ENCODE measurements around the gene ECHDC3.

The ECHDC3 gene

DNA sequence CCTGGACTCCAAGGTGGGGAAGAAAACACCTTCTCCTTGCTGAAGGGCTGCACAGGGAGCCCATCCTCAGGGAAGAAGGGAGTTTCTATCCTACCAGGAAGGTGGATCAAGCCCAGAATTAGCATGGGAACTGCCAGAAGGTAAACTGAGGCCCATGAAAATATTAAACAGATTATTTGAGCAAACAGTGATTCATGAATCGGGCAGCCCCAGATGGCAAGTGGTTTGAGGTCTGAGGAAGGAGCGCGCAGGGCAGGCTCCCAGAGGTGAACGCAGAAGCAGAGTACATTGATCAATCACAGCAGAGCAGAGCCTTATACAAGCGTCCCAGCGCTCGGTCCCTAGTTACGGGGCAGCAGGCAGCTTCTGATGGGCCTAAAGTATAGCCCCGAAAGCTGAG, 45.2 kb downstream of the ECHDC3 start:
- no peak for DNase-seq (ENCODE audit: low spot score)

DNA sequence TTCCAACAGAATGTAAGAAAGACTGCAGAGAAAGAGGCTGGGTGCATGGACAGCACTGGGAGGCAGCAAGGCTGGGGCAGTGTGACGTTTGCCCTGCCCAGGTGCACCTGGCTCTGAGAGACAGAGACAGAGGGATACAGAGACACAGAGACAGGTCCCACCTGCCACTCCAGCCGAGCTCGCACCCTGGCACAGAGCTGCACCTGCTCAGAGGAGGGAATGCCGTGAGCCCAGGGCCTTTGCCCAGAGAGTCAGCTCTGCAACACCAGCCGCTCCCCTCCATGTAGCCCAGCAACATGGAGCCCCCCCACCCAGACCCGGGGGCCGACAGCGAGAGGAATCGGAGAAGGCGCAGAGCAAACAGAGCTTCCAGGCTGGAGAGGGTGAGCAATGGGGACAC, 45.7 kb downstream of the ECHDC3 start:
- no peak for DNase-seq (ENCODE audit: low spot score)

DNA sequence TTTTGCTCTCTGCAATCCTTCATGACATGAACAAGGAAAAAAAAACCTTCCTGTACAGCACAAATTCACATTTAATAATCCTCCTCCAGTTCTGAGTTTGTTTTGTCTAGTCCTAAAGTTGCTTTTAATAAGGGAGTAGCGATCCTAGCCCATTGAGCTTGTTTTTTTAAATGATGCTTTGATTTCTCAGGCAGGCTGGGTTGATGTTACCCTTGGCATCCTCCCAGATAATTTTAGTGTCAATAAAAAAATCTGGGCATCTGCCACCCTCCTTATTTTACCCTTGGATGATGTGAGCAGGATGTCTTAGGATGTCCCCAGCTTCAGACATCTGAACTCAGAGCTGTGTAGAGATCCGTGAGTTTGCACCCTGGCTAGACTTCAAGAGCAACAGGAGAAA, 47.1 kb downstream of the ECHDC3 start:
- DNase-seq (ENCODE audit: low spot score) = no peak

DNA sequence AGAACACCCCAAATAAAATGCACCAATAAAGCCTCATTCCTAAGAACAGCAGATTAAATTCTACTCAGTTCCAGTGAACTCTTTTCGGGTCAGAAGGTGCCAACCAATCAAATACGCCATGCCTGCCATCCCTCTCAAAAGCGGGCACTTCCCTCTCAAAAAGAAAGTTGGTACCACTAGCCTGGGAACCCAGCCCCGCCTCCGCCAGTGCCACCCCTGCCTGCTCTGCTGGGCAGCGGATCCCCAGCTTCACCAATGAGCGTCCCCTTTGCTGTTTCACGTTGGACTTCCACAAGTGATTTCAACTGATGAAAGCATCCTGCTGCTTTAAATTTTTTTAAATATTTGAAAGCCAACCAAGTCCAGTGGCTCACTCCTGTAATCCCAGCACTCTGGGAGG, 47.8 kb downstream of the ECHDC3 start:
- no peak for DNase-seq (ENCODE audit: low spot score)

DNA sequence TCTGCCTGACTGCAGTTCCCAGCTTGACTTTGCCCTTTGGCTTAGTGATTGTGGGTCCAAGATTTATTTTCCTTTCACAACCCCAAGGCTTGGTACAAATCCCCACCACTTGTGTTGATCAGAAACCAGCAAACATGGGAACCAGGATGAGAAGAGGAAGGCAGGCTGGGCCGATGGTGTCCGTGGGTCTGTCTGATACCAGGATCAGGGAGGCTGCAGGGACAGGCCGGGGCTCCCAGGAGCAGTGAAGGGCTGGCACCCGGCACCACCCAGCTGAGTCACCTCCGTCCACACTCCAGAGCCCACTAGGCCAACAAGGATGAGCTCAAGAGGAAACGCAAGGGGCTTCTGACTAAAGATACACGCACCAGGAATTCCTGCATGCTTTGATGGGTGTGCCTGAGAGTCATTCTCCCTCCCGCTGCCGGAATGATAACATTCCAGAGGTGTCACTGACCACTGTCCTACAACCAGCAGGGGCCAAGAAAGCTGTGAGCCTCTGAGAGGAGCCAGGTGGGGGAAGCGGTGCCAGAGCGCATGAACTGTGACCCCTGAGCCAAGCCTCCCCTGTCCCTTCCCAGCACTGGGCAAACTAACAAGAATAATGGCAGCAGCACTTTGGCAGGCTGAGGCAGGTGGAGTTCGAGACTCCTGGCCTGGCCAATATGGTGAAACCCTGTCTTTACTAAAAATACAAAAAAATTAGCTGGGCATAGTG, 51.7 kb downstream of the ECHDC3 start:
- no peak for DNase-seq (ENCODE audit: low spot score)

DNA sequence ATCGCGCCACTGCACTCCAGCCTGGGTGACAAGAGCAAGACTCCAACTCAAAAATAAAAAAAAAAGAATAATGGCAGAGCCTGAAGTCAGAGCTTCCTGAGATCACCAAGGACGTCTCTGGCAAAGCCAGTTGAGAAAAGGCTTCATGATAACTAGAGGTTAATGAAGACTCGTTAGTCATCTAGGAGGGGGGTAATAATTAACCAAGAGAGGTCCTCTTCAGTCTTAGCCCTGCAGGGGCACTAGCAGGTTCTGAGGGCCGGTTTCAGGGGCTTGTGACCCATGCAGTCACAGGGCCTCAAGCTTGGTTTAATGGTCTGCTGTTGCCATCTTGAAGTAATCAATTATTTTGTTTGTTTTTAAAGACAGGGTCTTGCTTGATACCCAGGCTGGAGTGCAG, 52.4 kb downstream of the ECHDC3 start:
- DNase-seq (ENCODE audit: low spot score) = no peak

DNA sequence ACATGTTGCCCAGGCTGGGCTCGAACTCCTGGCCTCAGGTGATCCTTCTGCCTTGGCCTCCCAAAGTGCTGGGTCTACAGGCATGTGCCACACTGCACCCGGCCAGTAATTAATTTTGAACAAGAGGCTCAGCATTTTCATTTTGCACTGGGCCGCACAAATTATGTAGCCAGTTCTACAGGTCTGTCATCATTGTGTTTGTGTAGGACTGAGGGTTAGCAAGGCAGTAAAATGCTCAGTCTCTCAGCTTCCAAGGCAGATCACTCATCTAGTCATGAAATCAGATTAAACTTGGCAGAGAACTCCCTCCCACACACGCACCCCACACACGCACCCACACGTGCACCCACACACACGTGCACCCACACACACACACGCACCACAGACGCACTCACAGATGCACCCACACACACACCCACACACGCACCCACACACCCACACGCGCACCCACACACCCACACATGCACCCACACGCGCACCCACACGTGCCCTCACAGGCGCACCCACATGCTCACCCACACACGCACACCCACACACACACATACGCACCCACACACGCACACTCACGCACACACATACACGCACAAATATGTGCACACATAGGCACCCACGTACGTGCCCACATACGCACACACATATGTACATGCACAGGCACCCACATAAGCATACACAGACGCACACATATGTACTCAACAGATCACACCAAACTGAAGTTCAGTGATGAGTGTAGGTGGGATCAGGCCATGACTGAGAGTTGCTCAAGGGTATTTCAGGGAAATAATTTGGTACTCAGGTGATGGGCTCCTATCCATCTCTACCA, 53.1 kb downstream of the ECHDC3 start:
- no peak for DNase-seq (ENCODE audit: low spot score)

DNA sequence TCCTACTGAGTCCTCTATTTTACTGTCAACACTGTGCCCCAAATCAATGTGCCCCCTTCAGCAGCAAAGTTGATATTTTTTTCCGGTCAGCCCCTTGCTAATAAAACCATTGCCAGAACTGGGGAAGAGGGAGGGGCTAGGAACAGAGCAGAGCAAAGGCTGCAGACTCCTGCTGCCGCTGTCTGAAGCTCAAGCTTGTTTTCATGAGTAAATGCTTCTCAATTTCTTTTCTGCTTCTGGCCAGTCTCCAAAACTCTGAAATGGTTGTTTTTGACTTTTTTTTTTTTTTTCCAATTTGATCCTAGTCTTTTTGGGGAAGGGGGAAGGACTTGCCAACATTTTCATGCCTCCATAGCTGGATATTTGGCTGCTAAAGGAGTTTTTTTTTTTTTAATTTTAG, 54.3 kb downstream of the ECHDC3 start:
- no peak for DNase-seq (ENCODE audit: low spot score)

DNA sequence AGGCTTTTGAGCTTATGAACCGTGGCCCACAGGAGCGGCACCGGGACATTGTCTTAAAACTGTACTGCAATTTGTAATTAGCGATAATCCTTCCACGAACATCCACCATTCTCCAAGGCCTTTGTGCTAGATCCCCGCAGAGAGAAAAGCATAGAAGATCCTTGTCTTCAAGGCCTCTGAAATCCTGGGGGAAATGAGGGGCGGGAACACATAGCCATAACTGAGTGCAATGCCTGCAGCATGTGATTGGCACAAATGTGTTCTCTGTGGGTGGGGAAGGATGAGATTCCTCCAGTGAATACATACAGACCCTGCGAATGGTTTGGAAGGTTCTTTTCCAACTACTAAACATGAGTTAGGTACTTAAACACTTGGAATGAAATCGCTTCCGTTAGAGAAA, 55.1 kb downstream of the ECHDC3 start:
- DNase-seq (ENCODE audit: low spot score) = no peak

DNA sequence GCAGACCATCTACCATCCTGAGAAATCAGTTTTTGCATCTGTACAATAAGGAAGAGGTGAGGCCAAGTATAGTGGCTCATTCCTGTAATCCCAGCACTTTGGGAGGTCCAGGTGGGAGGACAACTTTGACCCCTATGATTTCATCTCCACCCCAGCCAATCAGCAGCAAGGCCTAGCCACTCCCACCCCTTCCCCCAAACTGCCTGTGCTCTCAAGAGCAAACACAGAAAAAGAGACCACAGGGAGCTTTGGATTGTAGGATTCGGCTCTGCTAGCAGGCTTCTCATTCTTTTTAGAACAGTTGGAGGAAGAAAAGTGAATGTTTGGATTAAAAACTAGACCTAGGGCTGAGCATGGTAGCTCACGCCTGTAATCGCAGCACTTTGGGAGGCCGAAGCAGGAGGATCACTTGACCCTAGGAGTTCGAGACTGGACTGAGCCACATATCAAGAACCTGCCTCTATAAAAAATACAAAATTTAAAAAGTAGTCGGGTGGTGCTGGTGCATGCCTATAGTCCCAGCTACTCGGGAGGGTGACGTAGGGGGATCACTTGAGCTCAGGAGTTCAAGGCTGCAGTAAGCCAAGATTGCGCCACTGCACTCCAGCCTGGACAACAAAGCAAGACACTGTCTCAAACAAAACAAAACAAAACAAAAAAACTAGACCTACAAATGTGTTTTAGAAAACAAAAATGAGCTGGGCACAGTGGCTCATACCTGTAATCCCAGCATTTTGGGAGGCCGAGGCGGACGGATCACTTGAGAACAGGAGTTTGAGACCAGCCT, 55.9 kb downstream of the ECHDC3 start:
- no peak for DNase-seq (ENCODE audit: low spot score)

DNA sequence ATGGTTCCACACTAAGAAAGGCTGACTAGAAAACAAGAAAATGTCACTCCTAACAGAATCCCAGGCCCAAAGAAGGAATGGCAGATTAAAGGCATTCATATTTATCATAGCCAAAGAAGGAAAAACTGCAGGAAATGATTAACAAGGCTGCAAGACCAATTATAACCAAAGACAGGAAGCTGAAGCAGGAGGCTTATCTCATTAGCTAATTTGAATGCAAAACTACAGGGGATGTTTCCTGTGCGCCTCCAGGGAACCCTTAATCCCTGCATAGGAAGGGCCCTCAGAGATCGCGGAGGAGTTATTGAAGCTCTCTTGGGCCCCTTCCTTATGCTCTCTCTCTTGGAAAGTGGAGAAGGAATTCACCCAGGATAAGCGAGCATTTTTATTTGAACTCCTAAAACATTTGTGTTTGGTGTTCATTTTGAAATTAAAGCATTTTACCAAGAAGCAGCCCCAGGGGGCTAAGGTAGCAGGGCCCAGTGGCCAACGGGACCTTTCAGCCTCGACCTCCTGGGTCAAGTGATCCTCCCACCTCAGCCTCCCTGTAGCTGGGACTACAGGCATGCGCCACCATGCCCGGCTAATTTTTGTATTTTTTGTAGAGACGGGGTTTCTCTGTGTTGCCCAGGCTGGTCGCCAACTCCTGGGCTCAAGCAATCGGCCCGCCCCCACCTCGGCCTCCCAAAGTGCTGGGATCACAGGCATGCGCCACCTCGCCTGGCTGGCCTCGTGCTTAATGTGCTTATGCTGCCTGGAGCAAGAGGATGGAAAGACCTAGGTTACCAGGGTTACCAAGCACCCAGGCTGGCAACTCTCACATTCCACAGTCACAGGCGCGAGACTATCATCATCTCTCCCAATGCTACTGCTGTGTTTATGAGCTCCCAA, 56.9 kb downstream of the ECHDC3 start:
- DNase-seq (ENCODE audit: low spot score) = no peak

DNA sequence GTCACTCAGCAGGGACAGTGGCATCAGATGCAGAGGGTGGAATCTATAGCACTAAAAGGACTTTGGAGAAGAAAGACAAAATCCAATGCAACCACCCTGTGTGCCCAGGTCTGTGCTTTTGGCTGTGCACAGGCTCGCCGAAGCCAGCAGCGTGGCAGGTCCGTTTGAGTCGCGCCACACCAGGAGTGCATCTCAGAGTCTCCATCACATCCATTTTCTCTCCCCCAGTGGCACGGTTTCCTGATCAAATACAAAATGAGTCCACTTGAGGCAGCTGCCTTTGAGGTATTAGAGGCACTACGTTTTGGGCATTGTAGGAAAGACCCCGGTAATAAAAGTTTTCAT, 57.5 kb downstream of the ECHDC3 start:
- DNase-seq (ENCODE audit: low spot score) = no peak

DNA sequence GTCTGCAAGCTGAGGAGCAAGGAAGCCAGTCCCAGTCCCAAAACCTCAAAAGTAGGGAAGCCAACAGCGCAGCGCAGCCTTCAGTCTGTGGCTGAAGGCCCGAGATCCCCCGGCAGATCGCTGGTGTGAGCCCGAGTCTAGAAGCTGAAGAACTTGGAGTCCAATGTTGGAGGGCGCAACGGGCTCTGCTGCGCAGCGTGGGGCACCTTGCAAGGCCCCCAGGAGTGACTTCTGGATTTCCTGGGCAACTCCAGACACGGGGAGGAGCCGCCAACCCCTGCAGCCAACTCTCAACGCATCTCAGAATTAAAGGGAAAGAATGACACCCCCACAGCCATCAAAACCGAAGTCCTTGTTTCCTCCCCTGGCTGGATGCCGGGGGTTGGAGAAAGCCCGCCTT, 62.2 kb downstream of the ECHDC3 start:
- DNase-seq (ENCODE audit: low spot score) = no peak

DNA sequence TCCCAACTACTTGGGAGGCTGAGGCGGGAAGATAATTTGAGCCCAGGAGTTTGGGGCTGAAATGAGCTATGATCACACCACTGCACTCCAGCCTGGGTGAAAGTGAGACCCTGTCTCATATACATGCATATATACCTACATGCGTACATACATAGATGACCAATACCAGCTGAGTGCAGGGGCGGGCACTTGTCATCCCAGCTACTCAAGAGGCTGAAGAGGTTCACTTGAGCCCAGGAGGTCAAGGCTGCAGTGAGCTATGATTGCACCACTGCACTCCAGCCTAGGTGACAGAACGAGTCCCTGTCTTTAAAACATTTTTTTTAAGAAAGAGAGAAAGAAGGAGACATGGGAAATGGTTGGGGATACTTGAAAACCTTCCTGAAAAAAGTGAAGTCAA, 63.6 kb downstream of the ECHDC3 start:
- no peak for DNase-seq (ENCODE audit: low spot score)

DNA sequence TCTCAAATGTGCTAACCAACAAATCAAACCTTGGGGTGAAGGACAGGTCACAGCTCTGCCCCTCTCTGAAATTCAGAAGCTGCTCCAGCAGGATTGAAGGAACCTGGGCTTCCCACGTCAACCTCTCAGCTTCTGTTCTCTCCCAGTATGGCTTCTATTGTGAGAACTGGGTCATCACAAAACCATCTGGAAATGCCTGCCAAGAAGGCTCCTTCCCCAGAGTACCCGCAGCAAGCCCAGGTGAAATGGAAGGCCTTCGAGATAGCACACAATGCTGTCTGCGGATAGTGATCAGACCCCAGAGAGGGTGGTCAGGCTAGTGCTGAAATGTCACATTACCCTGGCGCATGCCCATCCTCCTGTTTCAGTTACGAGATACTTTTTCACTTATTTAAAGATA, 64.5 kb downstream of the ECHDC3 start:
- DNase-seq (ENCODE audit: low spot score) = no peak

DNA sequence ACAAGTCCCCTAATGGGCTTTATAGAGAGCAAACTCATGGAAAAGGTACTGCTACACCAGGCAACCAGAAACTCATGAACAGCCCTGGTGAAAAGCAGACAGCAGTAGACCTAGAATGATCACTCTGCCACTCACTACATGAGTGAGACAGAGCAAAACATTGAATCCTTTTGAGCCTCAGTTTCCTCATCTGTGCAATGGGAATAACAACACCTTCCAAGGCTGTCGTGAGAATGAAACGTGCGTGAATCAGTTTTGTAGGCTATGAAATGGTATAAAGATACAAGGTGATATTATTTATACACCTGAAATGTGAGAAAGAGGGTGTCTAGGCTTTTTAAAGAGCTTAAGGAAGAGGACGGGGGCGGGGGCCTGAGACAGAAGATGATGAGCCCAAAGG, 66.6 kb downstream of the ECHDC3 start:
- DNase-seq (ENCODE audit: low spot score) = no peak

DNA sequence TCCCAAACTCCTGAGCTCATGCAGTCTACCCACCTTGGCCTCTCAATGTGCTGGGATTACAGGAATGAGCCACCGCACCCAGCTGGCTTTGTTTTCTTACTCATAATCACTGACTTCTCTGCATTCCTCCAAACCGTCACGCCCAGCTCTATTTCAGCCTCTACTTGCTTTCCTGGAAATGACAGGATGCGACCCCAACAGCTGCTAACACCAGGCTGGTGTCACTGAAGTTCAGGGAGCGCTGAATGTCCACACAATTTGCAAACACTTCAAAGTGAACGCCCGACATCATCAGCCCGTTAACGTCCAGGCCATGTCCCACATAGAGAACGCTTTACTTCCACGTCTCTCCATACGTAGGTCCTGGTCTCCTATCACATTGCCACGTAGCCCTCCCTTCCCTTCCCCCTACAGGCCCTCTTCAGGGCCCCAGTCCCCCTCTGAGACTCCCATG, 68.2 kb downstream of the ECHDC3 start:
- no peak for DNase-seq (ENCODE audit: low spot score)

DNA sequence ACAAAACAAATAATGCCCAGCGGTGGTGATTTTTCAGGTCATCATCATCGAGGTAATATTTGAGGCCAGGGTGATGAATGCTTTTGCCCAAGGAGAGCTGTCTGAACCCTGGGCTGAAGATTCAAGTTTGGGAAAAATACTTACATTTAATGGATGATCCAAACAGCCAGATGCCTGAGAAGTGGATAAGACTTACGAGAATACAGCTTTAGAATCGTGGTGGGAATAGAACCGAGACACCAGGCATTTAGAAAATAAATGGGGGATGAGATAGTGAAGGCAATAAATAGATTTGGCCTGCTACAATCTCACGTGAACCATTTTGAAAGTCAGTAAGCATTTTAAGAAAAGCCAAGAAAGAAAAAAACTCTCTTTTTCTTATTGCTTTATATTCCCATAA, 68.8 kb downstream of the ECHDC3 start:
- no peak for DNase-seq (ENCODE audit: low spot score)

DNA sequence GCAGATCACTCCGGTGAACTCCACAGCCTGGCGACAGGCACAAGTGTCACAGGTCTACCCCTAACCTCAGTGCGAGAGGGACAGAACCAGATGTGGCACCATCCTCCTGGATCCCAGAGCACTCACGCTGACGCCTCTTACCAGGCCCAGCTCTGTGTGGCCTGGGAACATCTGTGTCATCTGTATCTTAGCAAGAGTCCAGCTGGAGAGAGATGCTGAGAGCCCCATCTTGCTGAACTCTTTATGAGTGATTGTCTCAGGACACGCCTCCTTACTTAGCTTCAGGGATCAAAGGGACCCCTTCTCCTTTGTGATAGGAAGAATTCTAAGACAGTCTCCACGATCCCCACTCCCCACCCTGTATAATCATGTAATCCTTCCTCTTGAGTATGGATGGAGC, 71.0 kb downstream of the ECHDC3 start:
- no peak for DNase-seq (ENCODE audit: low spot score)

Data from putamen (tissue), 1 donor.